GM12875 (cell line): ENCODE measurements around the gene SMARCD1.

Experiments
- H3K4me3 ChIP-seq: one replicate; pipeline ENCODE4 v1.5.1; 2011; ENCODE audit warnings: low read depth, low read length, control low read depth
- CTCF ChIP-seq: IDR thresholded peaks from 2 replicates; pipeline ENCODE4 v1.5.1; 2011; ENCODE audit warnings: low read depth, mild to moderate bottlenecking, control low read depth, inconsistent platforms, low read length, moderate library complexity, borderline replicate concordance; ENCODE audit not compliant: insufficient read depth

The SMARCD1 gene

GRCh38 chr12:50097952-50098351 is 12.8 kb downstream of the SMARCD1 start:
- TF ChIP-seq CTCF, result no peak

DNA sequence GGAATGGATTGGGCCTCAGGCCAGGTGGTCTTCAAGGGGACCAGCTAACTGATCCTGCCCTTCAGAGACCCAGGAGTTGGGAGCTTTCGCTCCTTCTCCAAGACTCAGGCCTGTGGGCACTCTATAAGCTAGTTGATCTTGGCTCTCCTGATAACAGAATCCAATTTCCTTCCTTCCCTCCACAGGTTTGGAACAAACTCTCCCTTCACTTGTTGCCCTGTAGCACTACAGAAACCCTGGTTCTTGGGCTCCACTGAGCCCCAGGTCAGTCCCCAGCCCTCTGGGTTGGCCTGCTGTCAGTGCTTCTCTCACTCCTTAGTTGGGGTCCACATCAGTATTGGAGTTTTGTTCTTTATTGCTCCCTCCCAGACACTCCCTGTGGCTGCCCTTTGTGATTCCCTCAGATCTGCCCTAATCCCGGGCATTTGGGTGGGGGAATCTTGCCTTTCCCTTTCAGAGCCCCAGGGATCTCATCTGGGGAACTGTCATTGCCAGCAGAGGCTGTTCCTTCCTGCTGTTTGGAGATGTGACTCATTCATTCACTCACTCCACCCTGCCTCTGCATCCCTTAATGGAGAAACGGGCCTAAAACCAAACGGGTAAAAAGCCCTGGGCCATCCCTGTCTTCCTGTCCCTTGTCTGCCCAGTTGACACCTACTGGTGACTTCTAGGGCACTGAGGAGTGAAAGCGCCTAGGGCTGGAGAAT is 14.3 kb downstream of the SMARCD1 start:
- no peak for TF ChIP-seq CTCF
- H3K4me3 ChIP-seq, result no peak overlapping the region

More at GRCh38 chr12:50097952-50098351, 12.8 kb downstream of the SMARCD1 start:
- H3K4me3 ChIP-seq, result no peak overlapping the region

- H3K4me3 ChIP-seq, result no peak overlapping the region
- TF ChIP-seq CTCF, result no peak
These were observed 15.4 kb downstream of the SMARCD1 start for GRCh38 chr12:50100561-50100960.

- no peak overlapping the region for H3K4me3 ChIP-seq
- no peak for TF ChIP-seq CTCF
These were observed 16.5 kb downstream of the SMARCD1 start for GRCh38 chr12:50101663-50102062.

GRCh38 chr12:50102131-50102531 is 17.0 kb downstream of the SMARCD1 start:
- H3K4me3 ChIP-seq, result no peak overlapping the region
- no peak for TF ChIP-seq CTCF

DNA sequence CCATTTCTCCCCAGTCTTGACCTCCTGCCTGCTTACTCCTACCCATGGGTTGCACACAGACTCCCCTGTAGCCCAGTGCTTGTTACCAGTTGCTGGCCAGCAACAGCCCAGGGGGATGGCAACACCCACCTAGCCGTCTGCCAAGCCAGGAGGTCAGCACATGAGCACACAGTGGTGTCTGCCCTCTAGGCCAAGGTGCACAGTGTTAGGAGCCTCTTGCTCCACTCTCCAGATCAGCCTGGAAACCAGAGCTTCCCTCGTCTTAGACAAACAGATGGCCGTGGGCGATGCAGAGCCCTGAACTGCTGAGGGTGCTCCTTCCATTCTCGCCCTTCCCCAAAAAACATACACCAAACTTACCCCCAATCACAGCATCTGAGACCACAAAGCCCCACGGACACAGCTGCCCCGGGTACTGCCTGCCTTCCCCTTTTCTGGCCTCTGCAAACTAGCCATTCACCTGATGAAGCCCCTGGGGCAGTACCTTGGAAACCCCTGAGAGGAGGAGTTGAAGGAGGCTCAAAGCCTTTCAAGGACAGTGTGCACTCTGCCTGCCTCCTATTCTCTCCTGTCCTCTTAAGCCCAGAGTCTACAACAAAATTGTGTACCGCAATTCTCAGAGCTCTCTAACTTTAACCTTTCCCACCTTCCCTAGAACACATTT is 17.6 kb downstream of the SMARCD1 start:
- TF ChIP-seq CTCF, result no peak
- H3K4me3 ChIP-seq, result no peak overlapping the region

- no peak for TF ChIP-seq CTCF
- H3K4me3 ChIP-seq, result no peak overlapping the region
These were observed 18.2 kb downstream of the SMARCD1 start for GRCh38 chr12:50103351-50103750.
